HepG2 (cell line): ENCODE measurements around the gene NEU1. TPM values are rescaled to one million over a fixed set of nuclear protein-coding genes. Genes with fewer than 3 reads are reported as not detected.
A peak's percentile ranks its signal among the peaks of the same experiment; 100 is the strongest.

Source experiments
- ATF4 ChIP-seq, 2 experiments: fragments of 450-650 bp in 1 of 2; sonication (generic) in 1 of 2; formaldehyde crosslinking; IDR thresholded peaks; 2 replicates each; pipeline versions ENCODE4 v1.5.0 to v1.8.0; 2020 to 2022; ENCODE audit warnings: mild to moderate bottlenecking in 1 of 2, missing genetic modification reagents in 1 of 2
- ATF7-NPFF ChIP-seq: sonication (generic); formaldehyde crosslinking; IDR thresholded peaks from 2 replicates; pipeline ENCODE4 v1.8.1; 2023; ENCODE audit warnings: mild to moderate bottlenecking, low read depth, missing genetic modification reagents, moderate library complexity
- HNF1B ChIP-seq: sonication (generic); formaldehyde crosslinking; IDR thresholded peaks from 2 replicates; pipeline ENCODE4 v1.5.1; 2020; ENCODE audit warnings: mild to moderate bottlenecking, moderate library complexity, missing genetic modification reagents
- HOXA3 ChIP-seq: sonication (generic); formaldehyde crosslinking; IDR thresholded peaks from 2 replicates; pipeline ENCODE4 v1.5.0; 2020; ENCODE audit warnings: missing genetic modification reagents
- KDM2A ChIP-seq: sonication (generic); formaldehyde crosslinking; IDR thresholded peaks from 2 replicates; pipeline ENCODE4 v1.4.0; 2020; ENCODE audit warnings: low read depth, missing genetic modification reagents, borderline replicate concordance
- NFE2 ChIP-seq: sonication (generic); formaldehyde crosslinking; IDR thresholded peaks from 2 replicates; pipeline ENCODE4 v1.4.0; 2020; ENCODE audit warnings: missing genetic modification reagents
- PHF20 ChIP-seq: sonication (generic); formaldehyde crosslinking; IDR thresholded peaks from 2 replicates; pipeline ENCODE4 v1.5.0; 2020; ENCODE audit warnings: mild to moderate bottlenecking, missing genetic modification reagents
- SALL2 ChIP-seq: sonication (generic); formaldehyde crosslinking; IDR thresholded peaks from 2 replicates; pipeline ENCODE4 v1.8.1; 2023; ENCODE audit warnings: mild to moderate bottlenecking, missing genetic modification reagents, inconsistent platforms
- SP1 ChIP-seq, 2 experiments: fragments of 450-650 bp in 1 of 2; sonication (generic) in 1 of 2; formaldehyde crosslinking in 1 of 2; IDR thresholded peaks; 2 replicates each; pipeline versions ENCODE4 v1.4.0 to v1.6.1; 2016 to 2020; ENCODE audit warnings: missing genetic modification reagents in 1 of 2
- TBX2 ChIP-seq: sonication (generic); formaldehyde crosslinking; IDR thresholded peaks from 2 replicates; pipeline ENCODE4 v1.5.0; 2020; ENCODE audit warnings: missing genetic modification reagents, mild to moderate bottlenecking, borderline replicate concordance
- THAP9 ChIP-seq: sonication (generic); formaldehyde crosslinking; IDR thresholded peaks from 2 replicates; pipeline ENCODE4; 2020; ENCODE audit warnings: missing genetic modification reagents, mild to moderate bottlenecking, borderline replicate concordance
- YEATS4 ChIP-seq: sonication (generic); formaldehyde crosslinking; IDR thresholded peaks from 2 replicates; pipeline ENCODE4 v1.4.0; 2020; ENCODE audit warnings: missing genetic modification reagents, borderline replicate concordance
- ZFP41 ChIP-seq: sonication (generic); formaldehyde crosslinking; IDR thresholded peaks from 2 replicates; pipeline ENCODE4 v1.4.0; 2020; ENCODE audit warnings: mild to moderate bottlenecking, missing genetic modification reagents, borderline replicate concordance
- ZHX2 ChIP-seq, 2 experiments: sonication (generic) in 1 of 2; formaldehyde crosslinking in 1 of 2; IDR thresholded peaks; 2 replicates each; pipeline versions ENCODE4 v1.6.1 to v1.9.0; 2014 to 2022; ENCODE audit warnings: antibody characterized with exemption in 1 of 2, borderline replicate concordance in 1 of 2, inconsistent platforms in 1 of 2, low read depth in 1 of 2, missing genetic modification reagents in 1 of 2
- ZNF101 ChIP-seq: sonication (generic); formaldehyde crosslinking; IDR thresholded peaks from 2 replicates; pipeline ENCODE4 v1.4.0; 2020; ENCODE audit warnings: mild to moderate bottlenecking, low read depth, missing genetic modification reagents, borderline replicate concordance
- ZNF670 ChIP-seq: sonication (generic); formaldehyde crosslinking; IDR thresholded peaks from 2 replicates; pipeline ENCODE4 v1.8.0; 2022; ENCODE audit warnings: mild to moderate bottlenecking, missing genetic modification reagents, borderline replicate concordance
- ZNF879 ChIP-seq: sonication (generic); formaldehyde crosslinking; IDR thresholded peaks from 2 replicates; pipeline ENCODE4 v1.8.1; 2023; ENCODE audit warnings: missing genetic modification reagents
- polyA plus RNA-seq, 8 experiments: library from polyadenylated mRNA; depleted of rRNA in 3 of 8; stranded (reverse) in 7 of 8; unstranded in 1 of 8; fragments of >200 nt; fragmentation: Illumina TruSeq in 4 of 8; extraction: Trizol in 4 of 8; gene quantifications; 2 replicates each; pipeline versions ENCODE4 v1.2.1 to v1.2.3, GENCODE V29; 2011 to 2016; ENCODE audit warnings: low read depth in 4 of 8, missing spikeins in 1 of 8, mixed read lengths in 1 of 8; ENCODE audit not compliant: insufficient read depth in 1 of 8
- total RNA-seq, 5 experiments: library from RNA; depleted of rRNA; stranded (reverse); fragments of >200 nt; fragmentation: Illumina TruSeq; extraction: Trizol; gene quantifications; 2 replicates each; pipeline ENCODE4 v1.2.3, GENCODE V29; 2016; ENCODE audit warnings: low read depth in 1 of 5

The NEU1 gene
- total and polyA plus RNA-seq, 2 of the 13 experiments (the other 11 are each of a cell fraction or from before 2014, with no cell fraction given) = 215 to 297 TPM

- no peak for TF ChIP-seq ATF4 (CRISPR knock-in tag; IDR thresholded peaks at IDR 0.05)
- TF ChIP-seq PHF20 (CRISPR knock-in tag) = no peak
- TF ChIP-seq TBX2 (CRISPR knock-in tag) = 0 out of 2 replicates have a peak, but pooled peaks have one; percentile 38
- 0 out of 2 replicates have a peak, but pooled peaks have one; percentile 37 for TF ChIP-seq YEATS4 (CRISPR knock-in tag)
- no peak for TF ChIP-seq ZNF101 (CRISPR knock-in tag)
- no peak for TF ChIP-seq SP1 (IDR thresholded peaks at IDR 0.05)
- 0 out of 2 replicates have a peak, but pooled peaks have one; percentile 4 for TF ChIP-seq SP1 (CRISPR knock-in tag; IDR thresholded peaks at IDR 0.05)
- TF ChIP-seq KDM2A = peak; percentile 70; the same call in 1 of the 2 replicates
- peak; percentile 18; the same call in 1 of the 2 replicates for TF ChIP-seq THAP9 (CRISPR knock-in tag)
- TF ChIP-seq SALL2 (CRISPR knock-in tag) = no peak
- TF ChIP-seq ZFP41 (CRISPR knock-in tag) = no peak
- TF ChIP-seq HOXA3 (CRISPR knock-in tag) = peak; percentile 75
- TF ChIP-seq NFE2 = no peak
- peak; percentile 17; the same call in 1 of the 2 replicates for TF ChIP-seq ZHX2 (IDR thresholded peaks at IDR 0.05; ENCODE audit: low read depth)
- no peak for TF ChIP-seq ZHX2 (CRISPR knock-in tag; IDR thresholded peaks at IDR 0.05; ENCODE audit: borderline replicate concordance)
- TF ChIP-seq ATF7-NPFF (CRISPR knock-in tag) = peak; percentile 41; the same call in 1 of the 2 replicates
- TF ChIP-seq ZNF879 (CRISPR knock-in tag) = no peak
- no peak for TF ChIP-seq ZNF670 (CRISPR knock-in tag)
- no peak for TF ChIP-seq HNF1B (CRISPR knock-in tag)
Measured at GRCh38 chr6:31900917-31901414, 38.3 kb upstream of the NEU1 start (continued).
